ENCODE data around the gene TIMM17A.

DNA sequence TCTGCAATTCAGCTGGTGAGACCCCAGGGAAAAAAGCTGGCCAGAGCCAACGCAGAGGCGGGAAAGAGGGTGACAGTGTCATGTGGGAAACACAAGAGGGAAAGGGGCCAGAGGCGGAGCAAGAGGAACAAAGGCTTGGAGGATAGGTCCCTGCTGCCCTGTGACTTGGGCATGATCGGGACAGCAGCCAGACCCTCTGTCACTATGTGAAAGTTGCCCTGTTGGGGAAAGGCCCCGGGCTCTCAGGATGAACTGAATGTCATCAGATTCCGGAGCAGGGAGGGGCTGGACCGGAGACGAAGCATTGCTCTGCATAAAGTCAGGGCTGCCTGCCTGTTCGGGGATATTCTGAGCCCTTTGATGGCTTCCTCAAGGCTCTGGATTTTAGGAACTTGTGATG, 49.4 kb downstream of the TIMM17A start:
- TF ChIP-seq, protein P1, sequence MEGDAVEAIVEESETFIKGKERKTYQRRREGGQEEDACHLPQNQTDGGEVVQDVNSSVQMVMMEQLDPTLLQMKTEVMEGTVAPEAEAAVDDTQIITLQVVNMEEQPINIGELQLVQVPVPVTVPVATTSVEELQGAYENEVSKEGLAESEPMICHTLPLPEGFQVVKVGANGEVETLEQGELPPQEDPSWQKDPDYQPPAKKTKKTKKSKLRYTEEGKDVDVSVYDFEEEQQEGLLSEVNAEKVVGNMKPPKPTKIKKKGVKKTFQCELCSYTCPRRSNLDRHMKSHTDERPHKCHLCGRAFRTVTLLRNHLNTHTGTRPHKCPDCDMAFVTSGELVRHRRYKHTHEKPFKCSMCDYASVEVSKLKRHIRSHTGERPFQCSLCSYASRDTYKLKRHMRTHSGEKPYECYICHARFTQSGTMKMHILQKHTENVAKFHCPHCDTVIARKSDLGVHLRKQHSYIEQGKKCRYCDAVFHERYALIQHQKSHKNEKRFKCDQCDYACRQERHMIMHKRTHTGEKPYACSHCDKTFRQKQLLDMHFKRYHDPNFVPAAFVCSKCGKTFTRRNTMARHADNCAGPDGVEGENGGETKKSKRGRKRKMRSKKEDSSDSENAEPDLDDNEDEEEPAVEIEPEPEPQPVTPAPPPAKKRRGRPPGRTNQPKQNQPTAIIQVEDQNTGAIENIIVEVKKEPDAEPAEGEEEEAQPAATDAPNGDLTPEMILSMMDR (conservative IDR thresholded peaks at IDR 0.05; ENCODE audit: low read depth, low read length) = no peak
- TF ChIP-seq EZH2 (IDR thresholded peaks at IDR 0.05; ENCODE audit: borderline replicate concordance, low read depth, low read length, poor library complexity, severe bottlenecking) = no peak
